Activated T-helper 1 cell treated with anti-CD3 and anti-CD28 coated beads, Interleukin-12 subunit alpha, Interleukin-12 subunit beta, Interleukin-2, Interleukin-4 antibody, amounts not matched to agents 30 ng/mL and 10 ng/mL and 1 ng/mL, durations not matched to agents 14 hours and 24 hours and 36 hours (primary cell): ENCODE measurements around the gene RDH13. TPM values are rescaled to one million over a fixed set of nuclear protein-coding genes. Genes with fewer than 3 reads are reported as not detected.

ENCODE experiments used
- DNase-seq: peaks from one replicate; pipeline ENCODE4 v3.0.0; 2021; ENCODE audit warnings: low spot score
- H3K27ac Mint-ChIP-seq: one replicate; pipeline ENCODE4 v1.8.0; 2021; ENCODE audit warnings: mild to moderate bottlenecking, mixed read lengths
- H3K27me3 Mint-ChIP-seq: one replicate; pipeline ENCODE4 v1.8.0; 2022; ENCODE audit warnings: mild to moderate bottlenecking, moderate library complexity, mixed read lengths; ENCODE audit not compliant: insufficient read depth
- H3K36me3 Mint-ChIP-seq: one replicate; pipeline ENCODE4 v1.8.0; 2021; ENCODE audit warnings: low read depth, mixed read lengths
- H3K4me1 Mint-ChIP-seq: one replicate; pipeline ENCODE4 v1.8.0; 2021; ENCODE audit warnings: low read depth, mixed read lengths
- H3K4me3 Mint-ChIP-seq: one replicate; pipeline ENCODE4 v1.8.0; 2021; ENCODE audit warnings: mild to moderate bottlenecking, moderate library complexity, mixed read lengths
- H3K9me3 Mint-ChIP-seq: one replicate; pipeline ENCODE4 v1.8.0; 2021; ENCODE audit warnings: mixed read lengths
- intact Hi-C: fragments of 100-400 bp; cut with micrococcal nuclease; formaldehyde crosslinking; loops from one replicate; pipeline ENCODE4 v1.15.1; 2024
- total RNA-seq: library from RNA; stranded (reverse); gene quantifications from 2 replicates; pipeline ENCODE4 v1.2.3, GENCODE V29; 2022

The RDH13 gene
- total RNA-seq, 1 donor from 2014 or later, result 21.7 TPM

- H3K4me3 Mint-ChIP-seq, result no peak overlapping the region
- peaks cover under 1% of the 10 kb centered on the region for H3K9me3 Mint-ChIP-seq
- H3K4me1 Mint-ChIP-seq, result no peaks in the 10 kb centered on the region
- no peaks in the 10 kb centered on the region for H3K27me3 Mint-ChIP-seq
- DNase-seq, result no peak
- no peak overlapping the region for H3K27ac Mint-ChIP-seq
- intact Hi-C loops, result no loop called here
- peaks cover 17% of the 10 kb centered on the region for H3K36me3 Mint-ChIP-seq
Measured at GRCh38 chr19:55097864-55098715, 35.1 kb upstream of the RDH13 start.

GRCh38 chr19:55096061-55096701, 33.2 kb upstream of the RDH13 start:
- Mint-ChIP-seq H3K4me1 (no peaks in the 10 kb centered on the region), H3K36me3 (peaks cover 8% of the 10 kb centered on the region), H3K27me3 (no peaks in the 10 kb centered on the region), H3K9me3 (no peaks in the 10 kb centered on the region), H3K4me3 (no peak overlapping the region), H3K27ac (no peak overlapping the region)
- no peak for DNase-seq
- intact Hi-C loops, result no loop called here

GRCh38 chr19:55095260-55096060, 32.5 kb upstream of the RDH13 start:
- Mint-ChIP-seq H3K4me3 (no peak overlapping the region), H3K27me3 (no peaks in the 10 kb centered on the region), H3K36me3 (peaks cover 8% of the 10 kb centered on the region), H3K9me3 (no peaks in the 10 kb centered on the region), H3K27ac (no peak overlapping the region), H3K4me1 (no peaks in the 10 kb centered on the region)
- DNase-seq, result no peak
- intact Hi-C loops, result no loop called here

- Mint-ChIP-seq H3K4me1 (no peaks in the 10 kb centered on the region), H3K9me3 (no peaks in the 10 kb centered on the region), H3K27me3 (no peaks in the 10 kb centered on the region), H3K27ac (no peak overlapping the region), H3K36me3 (peaks cover 7% of the 10 kb centered on the region), H3K4me3 (no peak overlapping the region)
- DNase-seq, result no peak
- intact Hi-C loops, result no loop called here
Measured at GRCh38 chr19:55094456-55095259, 31.7 kb upstream of the RDH13 start.

GRCh38 chr19:55092423-55093318, 29.7 kb upstream of the RDH13 start:
- Mint-ChIP-seq H3K27ac (no peak overlapping the region), H3K27me3 (peaks cover 8% of the 10 kb centered on the region), H3K4me3 (no peak overlapping the region), H3K9me3 (no peaks in the 10 kb centered on the region), H3K36me3 (peaks cover 20% of the 10 kb centered on the region), H3K4me1 (peaks cover 11% of the 10 kb centered on the region)
- DNase-seq, result no peak
- intact Hi-C loops, result no loop called here

- peaks cover 16% of the 10 kb centered on the region for H3K4me1 Mint-ChIP-seq
- peaks cover 10% of the 10 kb centered on the region for H3K27me3 Mint-ChIP-seq
- no peak for DNase-seq
- no peak overlapping the region for H3K4me3 Mint-ChIP-seq
- intact Hi-C loops, result no loop called here
- H3K9me3 Mint-ChIP-seq, result no peaks in the 10 kb centered on the region
- no peak overlapping the region for H3K27ac Mint-ChIP-seq
- H3K36me3 Mint-ChIP-seq, result peaks cover 20% of the 10 kb centered on the region
Measured at GRCh38 chr19:55091955-55092354, 29.0 kb upstream of the RDH13 start.

- Mint-ChIP-seq H3K27me3 (peaks cover 10% of the 10 kb centered on the region), H3K27ac (no peak overlapping the region)
Measured at GRCh38 chr19:55091126-55091910, 28.4 kb upstream of the RDH13 start.

GRCh38 chr19:55090564-55090963, 27.6 kb upstream of the RDH13 start:
- Mint-ChIP-seq H3K4me1 (peaks cover 16% of the 10 kb centered on the region), H3K9me3 (no peaks in the 10 kb centered on the region), H3K27me3 (peaks cover 13% of the 10 kb centered on the region), H3K36me3 (peaks cover 20% of the 10 kb centered on the region), H3K4me3 (no peak overlapping the region), H3K27ac (no peak overlapping the region)
- intact Hi-C loops, result no loop called here
- DNase-seq, result no peak

More at GRCh38 chr19:55091126-55091910, 28.4 kb upstream of the RDH13 start:
- Mint-ChIP-seq H3K9me3 (no peaks in the 10 kb centered on the region), H3K4me1 (peaks cover 16% of the 10 kb centered on the region), H3K4me3 (no peak overlapping the region), H3K36me3 (peaks cover 20% of the 10 kb centered on the region)
- intact Hi-C loops, result no loop called here
- DNase-seq, result no peak

- no peak overlapping the region for H3K27ac Mint-ChIP-seq
- no peaks in the 10 kb centered on the region for H3K9me3 Mint-ChIP-seq
- intact Hi-C loops, result loop anchor here (2.0 to 10.0 kb wide), 4 partner anchors 27 to 925 kb away; partner anchors contain the start of genes PPP1R12C, PPP6R1 and ZNF784
- peaks cover 17% of the 10 kb centered on the region for H3K36me3 Mint-ChIP-seq
- H3K27me3 Mint-ChIP-seq, result peaks cover 22% of the 10 kb centered on the region
- no peak for DNase-seq
- H3K4me3 Mint-ChIP-seq, result no peak overlapping the region
- peaks cover 16% of the 10 kb centered on the region for H3K4me1 Mint-ChIP-seq
Measured at GRCh38 chr19:55089342-55089944, 26.5 kb upstream of the RDH13 start.

GRCh38 chr19:55088543-55089341, 25.8 kb upstream of the RDH13 start:
- H3K27me3 Mint-ChIP-seq, result peaks cover 29% of the 10 kb centered on the region
- intact Hi-C loops, result loop anchor here (2.0 to 10.0 kb wide), 4 partner anchors 28 to 924 kb away; partner anchors contain the start of genes PPP1R12C, PPP6R1 and ZNF784
- H3K36me3 Mint-ChIP-seq, result peaks cover 17% of the 10 kb centered on the region
- H3K4me3 Mint-ChIP-seq, result peak overlapping the region; percentile 49
- H3K27ac Mint-ChIP-seq, result no peak overlapping the region
- peak; percentile 62 for DNase-seq
- peaks cover 16% of the 10 kb centered on the region for H3K4me1 Mint-ChIP-seq
- no peaks in the 10 kb centered on the region for H3K9me3 Mint-ChIP-seq
